ENCODE data around the gene STX7. TPM values are rescaled to one million over a fixed set of nuclear protein-coding genes. Genes with fewer than 3 reads are reported as not detected.

The STX7 gene
- total RNA-seq, 6 donors from 2014 or later: 23.2 to 86.6 (median 44.8) TPM

- DNase-seq (no peak), ATAC-seq (ENCODE audit: low FRiP score in 2 of 2) (peak; percentile 63 to 73)
- Histone ChIP-seq H3K27me3 (no peaks in the 10 kb centered on the region), H3K4me1 (peaks cover 19 to 32% (median 21%) of the 10 kb centered on the region in 4 donors), H3K9me3 (no peaks in the 10 kb centered on the region), H3K4me3 (no peak overlapping the region), H3K36me3 (peaks cover 0 to 54% (median 19%) of the 10 kb centered on the region in 4 donors), H3K27ac (peak overlapping the region in 2 of 4 donors; percentile 6 to 23)
- 43 to 46% methylated on average over 4 of the region's 4 CpGs for WGBS, 2 donors
- TF ChIP-seq POLR2A (IDR thresholded peaks at IDR 0.05) (no peak), EP300 (IDR thresholded peaks at IDR 0.05) (no peak), CTCF (IDR thresholded peaks at IDR 0.05) (no peak), POLR2AphosphoS5 (IDR thresholded peaks at IDR 0.05) (no peak)
These were observed 13.2 kb downstream of the STX7 start for GRCh38 chr6:132499757-132500156.

- Histone ChIP-seq H3K4me1 (peaks cover 11 to 21% (median 13%) of the 10 kb centered on the region in 4 donors), H3K27me3 (no peaks in the 10 kb centered on the region), H3K4me3 (no peak overlapping the region), H3K9me3 (no peaks in the 10 kb centered on the region), H3K27ac (no peak overlapping the region), H3K36me3 (peaks cover 0 to 57% (median 21%) of the 10 kb centered on the region in 4 donors)
- DNase-seq (no peak), ATAC-seq (ENCODE audit: low FRiP score in 2 of 2) (peak in 1 of 2 donors; percentile 55)
- WGBS, 2 donors: 69 to 74% methylated on average over 3 of the region's 3 CpGs
- no peak for TF ChIP-seq EP300 (IDR thresholded peaks at IDR 0.05)
- no peak for TF ChIP-seq POLR2A (IDR thresholded peaks at IDR 0.05)
- no peak for TF ChIP-seq POLR2AphosphoS5 (IDR thresholded peaks at IDR 0.05)
- no peak for TF ChIP-seq CTCF (IDR thresholded peaks at IDR 0.05)
These were observed 14.3 kb downstream of the STX7 start for GRCh38 chr6:132498638-132499037.

GRCh38 chr6:132496519-132497180, 16.3 kb downstream of the STX7 start:
- DNase-seq (no peak), ATAC-seq (ENCODE audit: low FRiP score in 2 of 2) (no peak)
- Histone ChIP-seq H3K4me3 (no peak overlapping the region), H3K27me3 (no peaks in the 10 kb centered on the region), H3K27ac (no peak overlapping the region), H3K9me3 (no peaks in the 10 kb centered on the region), H3K36me3 (peaks cover 0 to 39% (median 11%) of the 10 kb centered on the region in 4 donors), H3K4me1 (peaks cover 13 to 32% (median 24%) of the 10 kb centered on the region in 4 donors)
- no peak for TF ChIP-seq POLR2AphosphoS5 (IDR thresholded peaks at IDR 0.05)
- 38 to 64% methylated on average over 4 of the region's 4 CpGs for WGBS, 2 donors

GRCh38 chr6:132495604-132496079, 17.3 kb downstream of the STX7 start:
- DNase-seq (no peak), ATAC-seq (ENCODE audit: low FRiP score in 2 of 2) (no peak)
- H3K4me1 ChIP-seq: peaks cover 23 to 42% (median 30%) of the 10 kb centered on the region in 4 donors
- H3K36me3 ChIP-seq: peaks cover 0 to 30% (median 5%) of the 10 kb centered on the region in 4 donors
- H3K9me3 ChIP-seq: no peaks in the 10 kb centered on the region
- TF ChIP-seq POLR2A (IDR thresholded peaks at IDR 0.05): no peak
- TF ChIP-seq POLR2AphosphoS5 (IDR thresholded peaks at IDR 0.05): no peak
- TF ChIP-seq EP300 (IDR thresholded peaks at IDR 0.05): no peak
- TF ChIP-seq CTCF (IDR thresholded peaks at IDR 0.05): no peak
- H3K27me3 ChIP-seq: no peaks in the 10 kb centered on the region
- WGBS, 2 donors: 76 to 81% methylated on average over 2 of the region's 2 CpGs
- H3K4me3 ChIP-seq: no peak overlapping the region
- H3K27ac ChIP-seq: no peak overlapping the region

- Histone ChIP-seq H3K9me3 (no peaks in the 10 kb centered on the region), H3K27ac (no peak overlapping the region), H3K36me3 (peaks cover 0 to 30% (median 4%) of the 10 kb centered on the region in 4 donors), H3K4me3 (no peak overlapping the region), H3K27me3 (no peaks in the 10 kb centered on the region), H3K4me1 (peaks cover 28 to 46% (median 32%) of the 10 kb centered on the region in 4 donors)
- 89 to 96% methylated on average over 2 of the region's 2 CpGs for WGBS, 2 donors
- no peak for ATAC-seq (ENCODE audit: low FRiP score in 2 of 2)
- no peak for DNase-seq
- TF ChIP-seq CTCF (IDR thresholded peaks at IDR 0.05) (no peak), EP300 (IDR thresholded peaks at IDR 0.05) (no peak), POLR2A (IDR thresholded peaks at IDR 0.05) (no peak), POLR2AphosphoS5 (IDR thresholded peaks at IDR 0.05) (no peak)
These were observed 18.0 kb downstream of the STX7 start for GRCh38 chr6:132494954-132495353.
